Measurements from ENCODE around the gene DEDD. TPM values are rescaled to one million over a fixed set of nuclear protein-coding genes. Genes with fewer than 3 reads are reported as not detected.

DEDD gene
- total and polyA plus RNA-seq, 2 donors from 2014 or later, result 23.2 to 37.2 TPM

GRCh38 chr1:161100556-161100955, 31.9 kb downstream of the DEDD start:
- intact Hi-C loops (cut with DNase I), result no loop called here
- no peak for TF ChIP-seq CTCF (IDR thresholded peaks at IDR 0.05; ENCODE audit: borderline replicate concordance, extremely low read depth, insufficient read depth)
- Histone ChIP-seq H3K27ac (ENCODE audit: low read depth in 2 of 2, low read length in 2 of 2) (no peak overlapping the region), H3K4me1 (ENCODE audit: control insufficient read depth in 2 of 3, insufficient read depth in 2 of 3, low read depth in 1 of 3, low read length in 3 of 3) (peaks cover 0 to 4% (median 2%) of the 10 kb centered on the region in 3 donors), H3K4me3 (ENCODE audit: low read length in 3 of 3) (no peak overlapping the region), H3K9me3 (ENCODE audit: control insufficient read depth in 2 of 3, insufficient read depth in 1 of 3, low read length in 3 of 3) (no peaks in the 10 kb centered on the region), H3K27me3 (ENCODE audit: control insufficient read depth, insufficient read depth, low read length) (no peaks in the 10 kb centered on the region), H3K9ac (ENCODE audit: low read length in 3 of 3) (no peak overlapping the region), H3K36me3 (ENCODE audit: control insufficient read depth in 2 of 3, insufficient read depth in 3 of 3, low read length in 3 of 3) (peaks cover 0 to 11% (median 6%) of the 10 kb centered on the region in 3 donors)
- FAIRE-seq (no peak), DNase-seq (no peak)

- FAIRE-seq (no peak), DNase-seq (peak in 3 of 5 donors; percentile 10 to 28 (median 21))
- Histone ChIP-seq H3K4me1 (ENCODE audit: control insufficient read depth in 2 of 3, insufficient read depth in 2 of 3, low read depth in 1 of 3, low read length in 3 of 3) (peaks cover 0 to 4% (median 2%) of the 10 kb centered on the region in 3 donors), H3K36me3 (ENCODE audit: control insufficient read depth in 2 of 3, insufficient read depth in 3 of 3, low read length in 3 of 3) (peaks cover 0 to 11% (median 6%) of the 10 kb centered on the region in 3 donors), H3K4me3 (ENCODE audit: low read length in 3 of 3) (peak overlapping the region; percentile 0 to 84 (median 19)), H3K9me3 (ENCODE audit: control insufficient read depth in 2 of 3, insufficient read depth in 1 of 3, low read length in 3 of 3) (no peaks in the 10 kb centered on the region), H3K27ac (ENCODE audit: low read depth in 2 of 2, low read length in 2 of 2) (no peak overlapping the region), H3K9ac (ENCODE audit: low read length in 3 of 3) (peak overlapping the region in 1 of 3 donors; percentile 80), H3K27me3 (ENCODE audit: control insufficient read depth, insufficient read depth, low read length) (no peaks in the 10 kb centered on the region)
- intact Hi-C loops (cut with DNase I), result no loop called here
- TF ChIP-seq CTCF (IDR thresholded peaks at IDR 0.05; ENCODE audit: borderline replicate concordance, extremely low read depth, insufficient read depth), result no peak
These were observed 33.2 kb downstream of the DEDD start for GRCh38 chr1:161099090-161099802.

- Histone ChIP-seq H3K36me3 (ENCODE audit: control insufficient read depth in 2 of 3, insufficient read depth in 3 of 3, low read length in 3 of 3) (peaks cover 0 to 11% (median 6%) of the 10 kb centered on the region in 3 donors), H3K4me3 (ENCODE audit: low read length in 3 of 3) (peak within 1 kb of the TSS; percentile 70 to 94 (median 84)), H3K27me3 (ENCODE audit: control insufficient read depth, insufficient read depth, low read length) (no peaks in the 10 kb centered on the region), H3K9me3 (ENCODE audit: control insufficient read depth in 2 of 3, insufficient read depth in 1 of 3, low read length in 3 of 3) (no peaks in the 10 kb centered on the region), H3K9ac (ENCODE audit: low read length in 3 of 3) (peak within 1 kb of the TSS; percentile 44 to 83 (median 80)), H3K4me1 (ENCODE audit: control insufficient read depth in 2 of 3, insufficient read depth in 2 of 3, low read depth in 1 of 3, low read length in 3 of 3) (peaks cover 0 to 4% (median 2%) of the 10 kb centered on the region in 3 donors), H3K27ac (ENCODE audit: low read depth in 2 of 2, low read length in 2 of 2) (peak within 1 kb of the TSS; percentile 11 to 59)
- intact Hi-C loops (cut with DNase I), result no loop called here
- no peak for FAIRE-seq
- TF ChIP-seq CTCF (IDR thresholded peaks at IDR 0.05; ENCODE audit: borderline replicate concordance, extremely low read depth, insufficient read depth), result no peak
- peak; percentile 94 to 96 (median 94) for DNase-seq
These were observed 34.0 kb downstream of the DEDD start, which contains the start of gene KLHDC9 for GRCh38 chr1:161098210-161099068. TSS of gene KLHDC9 (plus strand) at chr1:161098361. CDS start at chr1:161098536, 175 bp downstream.
